NB4 (cell line): ENCODE measurements around the gene ADAMTS12.

ENCODE experiments used
- CTCF ChIP-seq: IDR thresholded peaks from one replicate; pipeline ENCODE4 v1.5.1; 2012; ENCODE audit warnings: low read depth, low read length
- MYC ChIP-seq: IDR thresholded peaks from 2 replicates; pipeline ENCODE4 v1.6.1; 2011; ENCODE audit warnings: low read depth, low read length
- POLR2A ChIP-seq: IDR thresholded peaks from 2 replicates; pipeline ENCODE4 v1.6.1; 2011; ENCODE audit warnings: mild to moderate bottlenecking; ENCODE audit not compliant: insufficient read length; ENCODE audit errors: extremely low read depth

GRCh38 chr5:33594006-33594405 lies 297.8 kb downstream of the ADAMTS12 start:
- TF ChIP-seq MYC (no peak), CTCF (no peak), POLR2A (no peak)
